SK-N-SH treated with all-trans-retinoic acid at 6 μM for 48 hours (cell line): ENCODE data around the gene RNF168.

ENCODE experiments used
- ATAC-seq: fragments of 200-7000 bp; cut with Tn5 transposase; 3 replicates; pipeline ENCODE4 v1.9.1; 2020; ENCODE audit warnings: mild to moderate bottlenecking, moderate library complexity
- ARNTL ChIP-seq: fragments of 450-650 bp; formaldehyde crosslinking; IDR thresholded peaks from 2 replicates; pipeline ENCODE4 v1.5.0; 2020; ENCODE audit warnings: low read depth, mild to moderate bottlenecking, moderate library complexity, borderline replicate concordance
- BACH2 ChIP-seq: fragments of 250-450 bp; sonication (Bioruptor Pico); IDR thresholded peaks from 2 replicates; pipeline ENCODE4 v1.9.0; 2021; ENCODE audit warnings: mild to moderate bottlenecking, borderline replicate concordance
- CREB5 ChIP-seq: fragments of 250-450 bp; sonication (Bioruptor Pico); IDR thresholded peaks from 2 replicates; pipeline ENCODE4 v1.5.1; 2020; ENCODE audit warnings: low read depth, mild to moderate bottlenecking, moderate library complexity
- CSDC2 ChIP-seq: fragments of 250-450 bp; sonication (Bioruptor Pico); IDR thresholded peaks from 2 replicates; pipeline ENCODE4 v1.5.0; 2020; ENCODE audit warnings: mild to moderate bottlenecking, moderate library complexity
- ESRRG ChIP-seq: fragments of 250-450 bp; sonication (Bioruptor Pico); IDR thresholded peaks from 2 replicates; pipeline ENCODE4 v1.6.1; 2021; ENCODE audit warnings: mild to moderate bottlenecking
- GLIS3 ChIP-seq: fragments of 250-450 bp; sonication (Bioruptor Pico); IDR thresholded peaks from 2 replicates; pipeline ENCODE4 v1.5.0; 2020; ENCODE audit warnings: mild to moderate bottlenecking, moderate library complexity
- ISL1 ChIP-seq: fragments of 250-450 bp; sonication (Bioruptor Pico); IDR thresholded peaks from 2 replicates; pipeline ENCODE4 v2.1.2; 2022; ENCODE audit warnings: mild to moderate bottlenecking, moderate library complexity
- OSR1 ChIP-seq: fragments of 250-450 bp; sonication (Bioruptor Pico); IDR thresholded peaks from 2 replicates; pipeline ENCODE4 v1.8.0; 2022; ENCODE audit warnings: moderate library complexity, mild to moderate bottlenecking, inconsistent platforms
- PPARA ChIP-seq: fragments of 250-450 bp; sonication (Bioruptor Pico); IDR thresholded peaks from 2 replicates; pipeline ENCODE4 v1.5.0; 2020; ENCODE audit warnings: mild to moderate bottlenecking, borderline replicate concordance
- RARB ChIP-seq: fragments of 250-450 bp; sonication (Bioruptor Pico); IDR thresholded peaks from 2 replicates; pipeline ENCODE4 v1.8.0; 2021; ENCODE audit warnings: mild to moderate bottlenecking, moderate library complexity
- SNAI2 ChIP-seq: fragments of 250-450 bp; sonication (Bioruptor Pico); IDR thresholded peaks from 2 replicates; pipeline ENCODE4 v1.5.0; 2020; ENCODE audit warnings: mild to moderate bottlenecking, moderate library complexity
- TCF4 ChIP-seq: fragments of 250-450 bp; sonication (Bioruptor Pico); IDR thresholded peaks from 2 replicates; pipeline ENCODE4 v1.8.0; 2021; ENCODE audit warnings: mild to moderate bottlenecking, moderate library complexity, borderline replicate concordance
- TOX ChIP-seq: fragments of 250-450 bp; sonication (Bioruptor Pico); IDR thresholded peaks from 2 replicates; pipeline ENCODE4 v1.8.0; 2021; ENCODE audit warnings: mild to moderate bottlenecking, moderate library complexity, borderline replicate concordance
- ZC3H10 ChIP-seq: fragments of 250-450 bp; sonication (Bioruptor Pico); IDR thresholded peaks from 2 replicates; pipeline ENCODE4 v1.5.1; 2021; ENCODE audit warnings: mild to moderate bottlenecking, moderate library complexity
- ZFP3 ChIP-seq: fragments of 250-450 bp; sonication (Bioruptor Pico); IDR thresholded peaks from 2 replicates; pipeline ENCODE4 v1.5.0; 2020; ENCODE audit warnings: mild to moderate bottlenecking, moderate library complexity
- ZFP30 ChIP-seq: fragments of 450-650 bp; formaldehyde crosslinking; IDR thresholded peaks from 2 replicates; pipeline ENCODE4 v1.5.0; 2022; ENCODE audit warnings: mild to moderate bottlenecking, moderate library complexity
- ZNF565 ChIP-seq: fragments of 450-650 bp; formaldehyde crosslinking; conservative IDR thresholded peaks from 2 replicates; pipeline ENCODE4 v1.5.0; 2020; ENCODE audit warnings: low read depth, mild to moderate bottlenecking, moderate library complexity
- ZNF70 ChIP-seq: fragments of 450-650 bp; formaldehyde crosslinking; IDR thresholded peaks from 2 replicates; pipeline ENCODE4 v1.5.0; 2020; ENCODE audit warnings: mild to moderate bottlenecking, moderate library complexity
- ZNF8 ChIP-seq: fragments of 450-650 bp; formaldehyde crosslinking; IDR thresholded peaks from 2 replicates; pipeline ENCODE4 v1.5.0; 2020; ENCODE audit warnings: mild to moderate bottlenecking, moderate library complexity
- TF ChIP-seq, protein P1 (sequence below): fragments of 250-450 bp; sonication (Bioruptor Pico); IDR thresholded peaks from 2 replicates; pipeline ENCODE4 v1.5.1; 2021; ENCODE audit warnings: mild to moderate bottlenecking, moderate library complexity
- TF ChIP-seq, protein P2 (sequence below): fragments of 250-450 bp; sonication (Bioruptor Pico); IDR thresholded peaks from 2 replicates; pipeline ENCODE4 v1.8.0; 2021; ENCODE audit warnings: low read depth, mild to moderate bottlenecking, moderate library complexity, borderline replicate concordance
- TF ChIP-seq, protein P3 (sequence below): fragments of 250-450 bp; sonication (Bioruptor Pico); IDR thresholded peaks from 2 replicates; pipeline ENCODE4 v1.8.0; 2020; ENCODE audit warnings: mild to moderate bottlenecking, moderate library complexity, borderline replicate concordance

Gene RNF168

DNA sequence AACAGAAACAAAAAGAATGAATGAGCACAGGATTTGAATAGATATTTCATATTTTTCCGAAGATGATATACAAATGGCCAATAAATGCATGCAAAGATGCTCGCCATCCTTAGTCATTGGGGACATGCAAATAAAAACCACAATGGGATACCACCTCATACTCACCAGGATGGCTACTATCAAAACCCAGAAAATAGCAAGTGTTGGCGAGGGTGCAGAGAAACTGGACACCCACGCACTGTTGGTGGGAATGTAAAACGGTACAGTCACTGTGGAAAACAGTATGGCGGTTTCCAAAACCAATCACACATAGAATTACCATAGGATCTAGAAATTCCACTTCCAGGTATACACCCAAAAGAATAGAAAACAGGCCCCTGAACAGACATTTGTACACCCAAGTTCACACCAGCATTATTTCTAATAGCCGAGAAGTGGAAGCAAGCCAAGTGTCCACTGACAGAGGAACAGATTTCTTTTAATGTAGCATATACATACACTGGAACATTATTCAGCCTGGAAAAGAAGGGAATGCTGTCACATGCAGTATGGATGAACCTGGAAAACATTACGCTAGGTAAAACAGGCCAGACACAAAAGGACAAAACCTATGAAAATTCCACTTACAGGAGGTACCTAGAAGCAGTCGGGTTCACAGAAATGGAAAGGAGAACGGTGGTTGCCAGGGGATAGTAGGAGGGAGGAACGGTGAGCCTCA is 3.6 kb downstream of the RNF168 start:
- TF ChIP-seq BACH2 (CRISPR knock-in tag) (no peak), ZNF8 (CRISPR knock-in tag) (no peak), CREB5 (CRISPR knock-in tag) (no peak), ZFP3 (no peak), ARNTL (no peak), GLIS3 (no peak), ZC3H10 (CRISPR knock-in tag) (no peak), TCF4 (no peak), ZFP30 (CRISPR knock-in tag) (no peak), ISL1 (CRISPR knock-in tag) (no peak), PPARA (no peak), TOX (no peak)
- TF ChIP-seq, protein P1, sequence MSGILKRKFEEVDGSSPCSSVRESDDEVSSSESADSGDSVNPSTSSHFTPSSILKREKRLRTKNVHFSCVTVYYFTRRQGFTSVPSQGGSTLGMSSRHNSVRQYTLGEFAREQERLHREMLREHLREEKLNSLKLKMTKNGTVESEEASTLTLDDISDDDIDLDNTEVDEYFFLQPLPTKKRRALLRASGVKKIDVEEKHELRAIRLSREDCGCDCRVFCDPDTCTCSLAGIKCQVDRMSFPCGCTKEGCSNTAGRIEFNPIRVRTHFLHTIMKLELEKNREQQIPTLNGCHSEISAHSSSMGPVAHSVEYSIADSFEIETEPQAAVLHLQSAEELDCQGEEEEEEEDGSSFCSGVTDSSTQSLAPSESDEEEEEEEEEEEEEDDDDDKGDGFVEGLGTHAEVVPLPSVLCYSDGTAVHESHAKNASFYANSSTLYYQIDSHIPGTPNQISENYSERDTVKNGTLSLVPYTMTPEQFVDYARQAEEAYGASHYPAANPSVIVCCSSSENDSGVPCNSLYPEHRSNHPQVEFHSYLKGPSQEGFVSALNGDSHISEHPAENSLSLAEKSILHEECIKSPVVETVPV: no peak
- ATAC-seq: no peak

GRCh38 chr3:196499061-196499460 is 4.5 kb downstream of the RNF168 start:
- no peak for ATAC-seq
- TF ChIP-seq, protein P2, sequence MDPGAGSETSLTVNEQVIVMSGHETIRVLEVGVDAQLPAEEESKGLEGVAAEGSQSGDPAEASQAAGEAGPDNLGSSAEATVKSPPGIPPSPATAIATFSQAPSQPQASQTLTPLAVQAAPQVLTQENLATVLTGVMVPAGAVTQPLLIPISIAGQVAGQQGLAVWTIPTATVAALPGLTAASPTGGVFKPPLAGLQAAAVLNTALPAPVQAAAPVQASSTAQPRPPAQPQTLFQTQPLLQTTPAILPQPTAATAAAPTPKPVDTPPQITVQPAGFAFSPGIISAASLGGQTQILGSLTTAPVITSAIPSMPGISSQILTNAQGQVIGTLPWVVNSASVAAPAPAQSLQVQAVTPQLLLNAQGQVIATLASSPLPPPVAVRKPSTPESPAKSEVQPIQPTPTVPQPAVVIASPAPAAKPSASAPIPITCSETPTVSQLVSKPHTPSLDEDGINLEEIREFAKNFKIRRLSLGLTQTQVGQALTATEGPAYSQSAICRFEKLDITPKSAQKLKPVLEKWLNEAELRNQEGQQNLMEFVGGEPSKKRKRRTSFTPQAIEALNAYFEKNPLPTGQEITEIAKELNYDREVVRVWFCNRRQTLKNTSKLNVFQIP (CRISPR knock-in tag): no peak
- TF ChIP-seq, protein P3, sequence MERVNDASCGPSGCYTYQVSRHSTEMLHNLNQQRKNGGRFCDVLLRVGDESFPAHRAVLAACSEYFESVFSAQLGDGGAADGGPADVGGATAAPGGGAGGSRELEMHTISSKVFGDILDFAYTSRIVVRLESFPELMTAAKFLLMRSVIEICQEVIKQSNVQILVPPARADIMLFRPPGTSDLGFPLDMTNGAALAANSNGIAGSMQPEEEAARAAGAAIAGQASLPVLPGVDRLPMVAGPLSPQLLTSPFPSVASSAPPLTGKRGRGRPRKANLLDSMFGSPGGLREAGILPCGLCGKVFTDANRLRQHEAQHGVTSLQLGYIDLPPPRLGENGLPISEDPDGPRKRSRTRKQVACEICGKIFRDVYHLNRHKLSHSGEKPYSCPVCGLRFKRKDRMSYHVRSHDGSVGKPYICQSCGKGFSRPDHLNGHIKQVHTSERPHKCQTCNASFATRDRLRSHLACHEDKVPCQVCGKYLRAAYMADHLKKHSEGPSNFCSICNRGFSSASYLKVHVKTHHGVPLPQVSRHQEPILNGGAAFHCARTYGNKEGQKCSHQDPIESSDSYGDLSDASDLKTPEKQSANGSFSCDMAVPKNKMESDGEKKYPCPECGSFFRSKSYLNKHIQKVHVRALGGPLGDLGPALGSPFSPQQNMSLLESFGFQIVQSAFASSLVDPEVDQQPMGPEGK (CRISPR knock-in tag): no peak
- no peak for TF ChIP-seq ZNF565
- no peak for TF ChIP-seq ISL1 (CRISPR knock-in tag)
- TF ChIP-seq, protein P1: no peak
- no peak for TF ChIP-seq GLIS3
- no peak for TF ChIP-seq ZC3H10 (CRISPR knock-in tag)
- TF ChIP-seq ARNTL: no peak
- TF ChIP-seq SNAI2 (CRISPR knock-in tag): no peak
- TF ChIP-seq CSDC2 (CRISPR knock-in tag): no peak
- no peak for TF ChIP-seq CREB5 (CRISPR knock-in tag)
- no peak for TF ChIP-seq RARB (CRISPR knock-in tag)
- TF ChIP-seq TOX: no peak
- TF ChIP-seq PPARA: no peak

DNA sequence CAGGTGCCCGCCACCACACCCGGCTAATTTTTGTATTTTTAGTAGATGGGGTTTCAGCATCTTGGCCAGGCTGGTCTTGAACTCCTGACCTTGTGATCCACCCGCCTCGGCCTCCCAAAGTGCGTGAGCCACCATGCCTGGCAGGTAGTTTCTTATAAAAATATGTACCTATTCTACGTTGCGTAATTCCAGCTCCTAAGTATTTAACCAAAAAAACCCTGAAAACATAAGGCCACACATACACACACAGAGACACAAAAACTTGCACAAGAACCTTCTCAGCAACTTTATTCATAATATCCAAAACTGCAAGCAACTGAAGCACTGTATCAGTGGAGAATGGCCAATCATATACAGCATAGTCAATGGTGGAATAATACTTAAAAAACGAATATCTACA is 5.3 kb downstream of the RNF168 start:
- no peak for TF ChIP-seq ZNF70 (CRISPR knock-in tag)
- no peak for ATAC-seq

DNA sequence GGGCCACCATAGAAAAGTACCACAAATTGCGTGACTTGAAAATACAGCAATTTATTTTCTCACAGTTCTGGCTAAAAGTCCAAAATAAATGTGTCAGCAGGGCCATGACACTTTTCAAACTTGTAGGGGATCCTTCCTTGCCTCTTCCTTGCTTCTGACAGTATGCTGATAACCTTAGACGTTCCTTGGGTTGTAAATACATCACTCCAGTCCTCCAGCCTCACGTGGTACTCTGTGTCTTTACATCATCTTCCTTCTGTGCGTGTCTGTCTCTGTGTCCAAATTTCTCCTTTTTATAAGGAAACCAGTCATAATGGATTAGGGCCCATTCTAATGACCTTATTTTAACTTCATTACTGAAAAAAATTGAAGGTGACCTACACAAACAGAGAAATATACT is 7.4 kb downstream of the RNF168 start:
- no peak for ATAC-seq
- no peak for TF ChIP-seq PPARA
- TF ChIP-seq RARB (CRISPR knock-in tag): no peak
- TF ChIP-seq CSDC2 (CRISPR knock-in tag): no peak
- no peak for TF ChIP-seq ISL1 (CRISPR knock-in tag)
- no peak for TF ChIP-seq TOX
- no peak for TF ChIP-seq ZNF565
- no peak for TF ChIP-seq ZNF8 (CRISPR knock-in tag)
- no peak for TF ChIP-seq OSR1
- no peak for TF ChIP-seq CREB5 (CRISPR knock-in tag)
- no peak for TF ChIP-seq SNAI2 (CRISPR knock-in tag)
- no peak for TF ChIP-seq ZNF70 (CRISPR knock-in tag)
- TF ChIP-seq ESRRG (CRISPR knock-in tag): no peak
- TF ChIP-seq GLIS3: no peak
- TF ChIP-seq ZFP3: no peak
